Loucy (cell line): ENCODE measurements around the gene AKAP5.

Source experiments
- H2AFZ ChIP-seq: fragments of 200-600 bp; sonication (generic); 2 replicates; pipeline ENCODE4 v1.6.0; 2016; ENCODE audit warnings: antibody characterized with exemption, mild to moderate bottlenecking, low read length, moderate library complexity
- H3F3A ChIP-seq: fragments of 200-600 bp; 2 replicates; pipeline ENCODE4 v1.6.0; 2016; ENCODE audit warnings: antibody characterized with exemption, low read depth, mild to moderate bottlenecking
- H3K27me3 ChIP-seq: fragments of 200-600 bp; sonication (generic); 2 replicates; pipeline ENCODE4 v1.6.1; 2014; ENCODE audit warnings: low read length, mild to moderate bottlenecking; ENCODE audit not compliant: insufficient read depth, poor library complexity, severe bottlenecking
- H3K36me3 ChIP-seq: fragments of 200-600 bp; sonication (generic); 2 replicates; pipeline ENCODE4 v1.6.1; 2016; ENCODE audit warnings: low read length; ENCODE audit not compliant: insufficient read depth
- H3K4me1 ChIP-seq: fragments of 200-600 bp; sonication (generic); 2 replicates; pipeline ENCODE4 v1.5.1; 2014; ENCODE audit warnings: low read length, mild to moderate bottlenecking; ENCODE audit not compliant: insufficient read depth, poor library complexity, severe bottlenecking
- H3K4me2 ChIP-seq: fragments of 200-600 bp; sonication (generic); 2 replicates; pipeline ENCODE4 v1.6.0; 2014; ENCODE audit warnings: antibody characterized with exemption, low read length, low read depth, mild to moderate bottlenecking; ENCODE audit not compliant: poor library complexity, severe bottlenecking
- H3K4me3 ChIP-seq: fragments of 200-600 bp; sonication (generic); 2 replicates; pipeline ENCODE4 v1.5.1; 2014; ENCODE audit warnings: low read length, mild to moderate bottlenecking, mixed read lengths; ENCODE audit not compliant: poor library complexity, severe bottlenecking
- H3K79me2 ChIP-seq: fragments of 200-600 bp; sonication (generic); 2 replicates; pipeline ENCODE4 v1.6.1; 2014; ENCODE audit warnings: low read length; ENCODE audit not compliant: insufficient read depth
- H3K9ac ChIP-seq: fragments of 200-600 bp; sonication (generic); 2 replicates; pipeline ENCODE4 v1.6.0; 2014; ENCODE audit warnings: mild to moderate bottlenecking, low read depth, low read length, moderate library complexity; ENCODE audit not compliant: poor library complexity, severe bottlenecking
- H3K9me2 ChIP-seq: fragments of 200-600 bp; sonication (generic); replicated peaks from 2 replicates; pipeline ENCODE4 v1.6.1; 2016; ENCODE audit warnings: low read depth, low read length, mixed read lengths
- H3K9me3 ChIP-seq: fragments of 200-600 bp; sonication (generic); 2 replicates; pipeline ENCODE4 v1.6.1; 2014; ENCODE audit warnings: mild to moderate bottlenecking, antibody characterized with exemption, low read length, low read depth; ENCODE audit not compliant: insufficient read depth
- H4K20me1 ChIP-seq: fragments of 200-600 bp; sonication (generic); 2 replicates; pipeline ENCODE4 v1.6.0; 2014; ENCODE audit warnings: antibody characterized with exemption, low read length, mild to moderate bottlenecking; ENCODE audit not compliant: insufficient read depth, poor library complexity, severe bottlenecking
- CTCF ChIP-seq: fragments of 200-600 bp; sonication (generic); conservative IDR thresholded peaks from 2 replicates; pipeline ENCODE4 v1.5.1; 2014; ENCODE audit warnings: mild to moderate bottlenecking, antibody characterized with exemption, low read length
- EZH2phosphoT487 ChIP-seq: fragments of 200-600 bp; IDR thresholded peaks from 2 replicates; pipeline ENCODE4 v1.6.1; 2018; ENCODE audit warnings: antibody characterized with exemption, mild to moderate bottlenecking, moderate library complexity, borderline replicate concordance

The AKAP5 gene

GRCh38 chr14:64508215-64508776 lies 43.0 kb downstream of the AKAP5 start:
- Histone ChIP-seq H3K4me3 (peak overlapping the region; percentile 80), H3K9me2 (no peaks in the 10 kb centered on the region), H3K79me2 (peaks cover 89% of the 10 kb centered on the region), H3K4me1 (peaks cover 60% of the 10 kb centered on the region), H3K4me2 (peak overlapping the region; percentile 99), H3F3A (peaks cover 8% of the 10 kb centered on the region), H2AFZ (no peak overlapping the region), H3K9ac (peak overlapping the region; percentile 98), H4K20me1 (peaks cover 74% of the 10 kb centered on the region), H3K36me3 (peaks cover 7% of the 10 kb centered on the region; the same call in 1 of the 2 replicates), H3K9me3 (no peaks in the 10 kb centered on the region), H3K27me3 (no peaks in the 10 kb centered on the region)
- no peak for TF ChIP-seq CTCF
- no peak for TF ChIP-seq EZH2phosphoT487

- H3F3A ChIP-seq = peaks cover 6% of the 10 kb centered on the region
- peak overlapping the region; percentile 98 for H3K9ac ChIP-seq
- peaks cover 79% of the 10 kb centered on the region for H4K20me1 ChIP-seq
- H3K27me3 ChIP-seq = no peaks in the 10 kb centered on the region
- H3K36me3 ChIP-seq = peaks cover 7% of the 10 kb centered on the region; the same call in 1 of the 2 replicates
- TF ChIP-seq EZH2phosphoT487 = no peak
- TF ChIP-seq CTCF = no peak
- H3K4me3 ChIP-seq = peak overlapping the region; percentile 80
- H3K4me2 ChIP-seq = peak overlapping the region; percentile 99
- H3K79me2 ChIP-seq = peaks cover 94% of the 10 kb centered on the region
- no peaks in the 10 kb centered on the region for H3K9me3 ChIP-seq
- H3K4me1 ChIP-seq = peaks cover 60% of the 10 kb centered on the region
- H2AFZ ChIP-seq = no peak overlapping the region
- H3K9me2 ChIP-seq = no peaks in the 10 kb centered on the region
Observed at GRCh38 chr14:64509036-64509435, 43.7 kb downstream of the AKAP5 start.

- Histone ChIP-seq H3K9me2 (no peaks in the 10 kb centered on the region), H3K4me2 (peak overlapping the region; percentile 99), H3K4me1 (peaks cover 54% of the 10 kb centered on the region), H3K27me3 (no peaks in the 10 kb centered on the region), H2AFZ (no peak overlapping the region), H3F3A (peaks cover 6% of the 10 kb centered on the region), H3K4me3 (peak overlapping the region; percentile 80), H3K9me3 (no peaks in the 10 kb centered on the region), H3K79me2 (peaks cover 100% of the 10 kb centered on the region), H3K9ac (peak overlapping the region; percentile 19), H4K20me1 (peaks cover 88% of the 10 kb centered on the region), H3K36me3 (peaks cover 7% of the 10 kb centered on the region; the same call in 1 of the 2 replicates)
- TF ChIP-seq CTCF (peak; percentile 97), EZH2phosphoT487 (no peak)
Observed at GRCh38 chr14:64510825-64511671, 45.7 kb downstream of the AKAP5 start.
